Activated CD4-positive, alpha-beta T cell treated with anti-CD3 and anti-CD28 coated beads, Interleukin-2, amount 50 U/mL, for 24 hours (primary cell): ENCODE data around the gene LORICRIN.

Source experiments
- DNase-seq, 2 donors: peaks; one replicate each; pipeline ENCODE4 v3.0.0-alpha.2; 2020; ENCODE audit warnings: low read depth in 1 of 2, low spot score in 1 of 2

The LORICRIN gene

DNA sequence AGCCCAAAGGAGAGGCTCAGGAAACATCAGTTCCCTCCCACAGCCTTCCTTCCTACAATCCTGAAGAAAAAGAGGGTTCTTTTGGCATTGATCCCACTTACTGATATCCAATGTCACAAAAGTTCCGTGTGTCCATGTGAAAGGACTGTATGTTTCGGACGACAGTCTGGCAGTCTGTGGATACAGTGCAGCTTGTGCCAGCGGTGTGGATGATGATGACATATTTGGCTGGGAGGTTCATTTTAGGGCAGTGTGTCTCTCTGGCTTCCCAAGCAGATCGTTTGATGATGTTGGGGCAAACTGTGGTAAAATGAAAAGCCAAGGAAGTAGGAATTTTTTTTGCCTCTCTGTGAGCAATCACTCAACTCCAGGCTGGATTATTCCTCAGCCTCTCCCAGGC lies 42.8 kb downstream of the LORICRIN start:
- DNase-seq: no peak

DNA sequence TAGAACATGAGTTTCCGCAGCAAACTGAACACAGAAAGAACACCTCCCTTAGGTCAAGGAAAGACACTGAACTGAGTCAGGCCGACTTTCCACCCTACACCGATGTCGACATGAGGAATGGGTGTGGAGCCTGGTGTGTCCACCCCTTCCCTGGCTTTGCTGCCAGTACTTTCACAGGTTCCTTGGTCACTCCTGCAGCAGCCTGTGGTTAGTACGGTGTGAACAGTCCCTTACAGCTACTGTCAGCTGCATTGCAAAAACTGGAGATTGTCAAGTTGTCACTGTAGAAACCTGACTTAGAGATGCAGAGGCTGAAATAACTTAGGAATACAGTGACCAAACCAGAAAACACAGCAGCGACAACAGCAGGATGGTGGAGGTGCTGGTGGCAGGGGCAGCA lies 46.2 kb downstream of the LORICRIN start:
- no peak for DNase-seq

DNA sequence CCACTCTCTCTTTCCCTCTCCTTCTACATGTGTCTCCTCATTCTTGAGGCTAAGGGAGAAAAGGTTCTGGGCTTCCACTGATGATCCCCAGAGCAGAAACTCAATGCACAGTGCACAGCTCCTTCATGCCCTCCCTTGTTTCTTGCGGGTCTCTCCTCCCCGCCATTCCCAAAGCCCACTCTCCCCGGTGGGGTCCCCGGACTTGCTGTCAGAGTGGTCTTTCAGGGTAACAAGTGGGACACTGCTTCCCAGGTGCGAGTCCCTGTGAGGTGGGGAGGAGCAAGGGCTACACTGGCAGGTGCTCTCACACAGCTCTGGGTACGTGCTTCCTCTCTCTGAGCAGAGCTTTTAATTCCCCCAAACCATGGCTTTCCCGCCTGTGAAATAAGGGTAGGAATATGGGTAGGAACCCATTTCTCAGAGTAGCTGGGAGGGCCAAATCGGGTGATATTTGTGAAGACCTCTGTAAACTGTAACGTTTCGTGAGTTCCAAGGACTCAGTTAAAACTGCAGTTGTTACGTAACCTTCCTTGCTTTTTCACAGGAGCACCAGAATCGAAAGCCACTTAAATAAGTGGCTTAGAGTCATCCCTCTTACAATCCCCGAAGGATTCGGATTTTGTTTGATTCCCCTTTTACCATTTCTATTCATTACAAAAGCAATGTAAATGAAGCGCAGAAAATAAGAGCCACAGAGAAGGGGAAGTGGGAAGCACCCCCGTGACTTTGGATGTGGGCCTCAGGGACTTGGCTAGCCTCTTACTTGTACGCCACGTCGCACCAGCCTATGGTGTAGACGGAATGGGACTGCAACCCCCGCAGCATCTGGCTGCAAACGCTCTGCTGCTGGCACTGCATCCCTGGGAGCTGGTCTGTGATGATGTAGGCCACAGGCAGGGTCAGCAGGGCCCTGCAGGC lies 47.1 kb downstream of the LORICRIN start:
- DNase-seq: no peak

DNA sequence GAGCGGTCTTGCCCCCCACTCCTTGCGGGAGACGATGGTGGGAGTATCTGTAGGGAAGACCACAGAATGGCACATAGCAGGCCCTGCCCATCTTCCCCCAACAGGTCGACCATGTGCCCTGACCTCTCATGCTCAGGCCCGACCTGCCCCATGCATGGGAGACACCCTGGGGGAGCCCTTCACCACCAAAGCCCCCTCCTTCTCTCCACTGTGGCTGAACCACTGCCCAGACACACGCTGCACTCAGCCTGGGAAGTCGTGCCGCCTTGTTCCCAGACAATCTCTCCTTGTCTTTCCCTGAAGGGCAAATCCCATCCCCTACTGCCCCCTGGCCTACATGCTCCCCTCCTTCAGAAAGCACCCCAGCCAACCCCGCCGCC lies 47.7 kb downstream of the LORICRIN start:
- DNase-seq: no peak

DNA sequence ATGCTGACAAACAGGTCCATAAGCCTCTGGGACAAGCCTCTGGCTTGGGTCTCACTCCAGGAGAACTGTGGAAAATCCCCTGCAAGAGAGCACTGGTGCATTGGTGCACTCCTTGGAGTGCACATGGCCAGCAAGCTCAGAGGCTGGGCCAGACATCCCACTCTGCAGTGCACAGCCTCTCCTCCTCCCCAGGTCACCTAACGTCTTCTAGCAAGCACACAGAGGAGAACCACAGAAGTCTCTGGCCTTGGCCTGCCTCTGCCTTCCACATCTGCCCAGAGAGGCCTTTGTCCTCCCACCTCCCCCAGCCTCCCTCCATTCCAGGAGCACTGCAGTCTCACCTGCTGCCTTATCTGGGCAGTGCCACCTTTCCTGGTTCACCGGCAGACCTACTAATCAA lies 49.1 kb downstream of the LORICRIN start:
- DNase-seq: no peak

DNA sequence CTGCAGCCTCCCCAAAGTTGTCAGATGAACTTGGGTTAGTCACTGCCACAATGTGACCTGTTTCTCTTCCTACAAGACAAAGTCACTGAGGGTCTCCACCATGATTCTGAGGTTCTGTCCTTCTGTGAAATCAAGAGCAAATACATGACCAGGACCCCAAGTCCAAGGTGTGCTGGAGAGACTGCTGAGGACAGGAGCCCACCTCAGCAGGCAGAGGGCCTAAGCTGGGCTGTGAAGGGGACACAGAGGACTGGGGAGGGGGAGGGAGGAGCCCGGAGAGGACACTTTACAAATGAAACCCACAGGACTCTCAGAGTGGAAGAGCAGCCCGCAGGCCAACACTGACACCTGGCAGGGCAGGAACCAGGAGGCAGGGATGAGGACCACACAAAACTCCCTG lies 50.0 kb downstream of the LORICRIN start:
- DNase-seq: no peak

DNA sequence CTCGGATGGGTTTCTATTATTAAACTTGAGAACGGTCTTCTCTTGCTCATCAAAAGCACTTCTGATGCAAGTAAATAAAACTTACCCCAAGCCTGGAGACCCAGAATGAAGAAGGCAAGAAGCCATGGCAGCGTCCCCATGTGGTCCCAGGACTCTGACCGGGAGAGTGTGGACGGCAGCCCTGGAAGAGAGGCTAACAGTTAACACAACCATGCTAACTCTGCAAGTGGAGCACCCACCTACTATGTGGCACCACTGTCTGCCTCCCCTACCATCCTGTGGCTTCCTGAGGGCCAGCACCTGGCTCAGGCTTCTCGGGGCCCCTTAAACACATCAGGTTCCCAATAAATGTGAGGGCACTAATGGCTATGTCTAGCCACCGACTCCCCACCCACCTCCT lies 51.0 kb downstream of the LORICRIN start:
- no peak for DNase-seq
